Right lobe of liver (tissue), 4 donors: ENCODE measurements around the gene DHCR24.

Source experiments
- POLR2A ChIP-seq: fragments of 450-650 bp; IDR thresholded peaks from one replicate; pipeline ENCODE4 v1.6.1; 2017; ENCODE audit warnings: antibody characterized with exemption, mild to moderate bottlenecking
- TF ChIP-seq, protein P1 (sequence below), 4 donors: fragments of 200-600 bp in 3 of 4; fragments of 450-650 bp in 1 of 4; IDR thresholded peaks; one replicate each; pipeline versions ENCODE4 v1.5.1 to v1.8.0; 2016 to 2022; ENCODE audit warnings: antibody characterized with exemption in 4 of 4, mild to moderate bottlenecking in 2 of 4
- donor health status: DM: no; HTN: no; CAD: no.
- donor health status: DM: no; HTN: no; CAD: no.
- donor health status: DM: no; HTN: yes; CAD: no.

- no peak for TF ChIP-seq POLR2A
- TF ChIP-seq, protein P1, sequence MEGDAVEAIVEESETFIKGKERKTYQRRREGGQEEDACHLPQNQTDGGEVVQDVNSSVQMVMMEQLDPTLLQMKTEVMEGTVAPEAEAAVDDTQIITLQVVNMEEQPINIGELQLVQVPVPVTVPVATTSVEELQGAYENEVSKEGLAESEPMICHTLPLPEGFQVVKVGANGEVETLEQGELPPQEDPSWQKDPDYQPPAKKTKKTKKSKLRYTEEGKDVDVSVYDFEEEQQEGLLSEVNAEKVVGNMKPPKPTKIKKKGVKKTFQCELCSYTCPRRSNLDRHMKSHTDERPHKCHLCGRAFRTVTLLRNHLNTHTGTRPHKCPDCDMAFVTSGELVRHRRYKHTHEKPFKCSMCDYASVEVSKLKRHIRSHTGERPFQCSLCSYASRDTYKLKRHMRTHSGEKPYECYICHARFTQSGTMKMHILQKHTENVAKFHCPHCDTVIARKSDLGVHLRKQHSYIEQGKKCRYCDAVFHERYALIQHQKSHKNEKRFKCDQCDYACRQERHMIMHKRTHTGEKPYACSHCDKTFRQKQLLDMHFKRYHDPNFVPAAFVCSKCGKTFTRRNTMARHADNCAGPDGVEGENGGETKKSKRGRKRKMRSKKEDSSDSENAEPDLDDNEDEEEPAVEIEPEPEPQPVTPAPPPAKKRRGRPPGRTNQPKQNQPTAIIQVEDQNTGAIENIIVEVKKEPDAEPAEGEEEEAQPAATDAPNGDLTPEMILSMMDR (IDR thresholded peaks at IDR 0.05): no peak
Measured at GRCh38 chr1:54869173-54869851, 17.7 kb downstream of the DHCR24 start.
